ENCODE results near the gene GATA6.

The GATA6 gene

DNA sequence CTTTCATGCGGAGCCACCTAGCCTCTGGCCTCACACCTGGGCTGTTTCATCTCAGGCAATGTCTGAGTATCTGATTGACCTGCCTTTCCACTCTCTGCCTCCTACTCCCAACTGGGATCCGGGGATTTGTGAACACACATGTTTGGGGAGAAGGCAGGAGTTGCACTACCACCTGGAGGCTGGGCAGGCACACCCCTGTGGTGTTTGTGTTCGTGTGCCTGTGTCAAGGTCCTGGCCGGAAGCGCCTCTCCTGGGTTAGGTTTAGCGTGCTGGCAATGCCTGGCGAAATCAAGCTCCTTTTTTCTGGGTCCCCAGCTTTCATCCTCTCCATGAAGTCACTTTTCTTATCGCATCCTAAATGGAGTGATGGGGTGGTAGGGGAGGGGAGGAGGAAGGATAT is 63.9 kb downstream of the GATA6 start:
- FAIRE-seq (no peak), DNase-seq (ENCODE audit: insufficient read length, low spot score) (no peak)

DNA sequence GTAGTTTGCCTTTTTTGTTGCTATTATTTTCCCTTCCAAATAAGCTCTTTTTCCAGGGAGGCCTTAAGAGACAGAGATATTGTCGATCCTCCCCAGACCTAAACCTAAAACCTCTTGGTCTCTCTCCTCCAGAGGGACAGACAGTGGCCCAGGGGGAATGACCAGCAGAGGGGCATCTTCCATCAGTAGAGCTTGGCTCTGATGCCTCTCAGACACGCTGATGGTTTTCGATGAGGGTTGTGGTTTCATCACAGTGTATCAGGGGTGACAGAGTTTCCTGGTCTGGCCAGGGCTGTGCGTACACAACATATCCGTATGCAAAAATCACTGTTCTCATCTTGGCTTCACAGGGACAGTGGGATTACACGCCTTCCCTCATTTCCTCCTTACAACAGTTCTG is 68.6 kb downstream of the GATA6 start:
- DNase-seq (ENCODE audit: insufficient read length, low spot score) = no peak
- FAIRE-seq = no peak

DNA sequence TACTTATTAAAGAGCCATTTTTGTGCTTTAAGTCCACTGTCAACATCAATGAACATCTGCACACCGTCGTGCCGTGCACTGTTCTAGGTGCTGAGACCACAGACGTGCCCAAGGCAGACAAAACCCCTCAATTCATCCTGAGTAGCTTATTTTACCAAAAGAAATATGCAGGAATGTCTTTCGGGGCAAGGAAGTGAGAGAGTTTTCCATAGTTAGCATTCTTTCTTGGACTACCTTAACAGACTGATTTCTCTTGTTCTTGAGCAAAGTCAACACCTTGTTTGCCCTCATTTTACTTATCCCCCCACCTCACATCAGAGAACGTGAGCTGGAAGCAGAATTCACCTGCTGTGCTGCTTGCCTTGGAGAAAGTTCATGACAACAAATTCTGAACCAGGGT is 69.3 kb downstream of the GATA6 start:
- no peak for DNase-seq (ENCODE audit: insufficient read length, low spot score)
- no peak for FAIRE-seq

DNA sequence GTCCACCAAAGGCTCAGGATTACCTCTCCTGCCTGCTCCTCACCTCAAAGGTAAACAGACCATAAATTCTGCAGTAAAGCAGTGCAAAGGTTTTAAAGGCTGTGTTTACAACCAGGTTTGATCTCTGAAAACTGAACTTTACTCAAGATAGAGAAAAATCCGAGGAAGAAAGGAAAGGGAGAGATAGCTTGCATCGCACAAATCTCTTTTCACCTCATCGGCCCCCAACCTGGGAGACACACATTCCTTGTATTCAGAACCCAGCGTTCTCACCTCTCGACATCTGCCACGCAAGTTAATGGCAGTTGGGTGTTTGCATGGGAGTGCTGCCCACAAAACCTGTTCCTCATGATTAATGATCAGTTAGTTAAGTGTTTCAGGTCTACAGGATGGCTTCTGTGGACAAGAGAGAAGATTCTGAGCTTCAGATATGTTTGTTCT is 72.6 kb downstream of the GATA6 start:
- no peak for FAIRE-seq

DNA sequence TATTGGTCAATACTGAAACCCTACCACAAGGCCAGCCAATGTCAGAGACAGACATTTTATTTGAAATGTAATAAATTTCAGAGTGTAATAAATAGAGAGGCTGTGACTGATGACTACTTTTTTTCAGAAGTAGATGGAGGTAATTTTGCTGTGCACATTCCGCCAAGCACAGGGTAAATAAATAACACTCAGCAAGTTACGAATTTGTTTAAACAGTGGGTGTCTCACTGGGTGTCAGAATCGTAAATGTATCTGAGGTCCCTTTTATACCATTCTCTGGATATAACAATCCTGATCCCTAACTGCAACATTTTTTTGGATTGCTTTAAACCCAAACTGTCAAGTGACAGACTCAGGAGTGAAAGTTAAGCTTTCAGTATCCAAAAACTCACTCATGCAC is 74.1 kb downstream of the GATA6 start:
- DNase-seq (ENCODE audit: insufficient read length, low spot score) = no peak
- no peak for FAIRE-seq

More for the DNA sequence above, 72.6 kb downstream of the GATA6 start:
- no peak for DNase-seq (ENCODE audit: insufficient read length, low spot score)

DNA sequence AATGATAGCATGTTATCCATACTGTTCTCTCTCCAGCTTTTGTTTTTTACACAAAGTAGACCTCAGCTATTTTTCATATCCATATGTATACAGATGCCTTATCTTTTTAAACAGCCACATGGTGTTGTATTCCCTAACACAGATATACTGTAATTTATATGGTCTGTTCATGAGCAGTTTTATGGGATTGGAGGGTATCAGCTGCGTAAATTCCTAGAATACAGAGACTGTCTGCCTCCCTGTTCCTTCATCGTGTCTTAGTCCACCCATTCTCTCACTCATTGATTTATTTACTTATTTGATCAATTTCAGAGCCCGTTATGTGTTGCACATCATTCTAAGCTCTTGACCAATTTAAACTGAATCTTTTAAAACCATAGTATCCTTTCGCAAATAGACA is 80.6 kb downstream of the GATA6 start:
- DNase-seq (ENCODE audit: insufficient read length, low spot score) = no peak
- FAIRE-seq = no peak

DNA sequence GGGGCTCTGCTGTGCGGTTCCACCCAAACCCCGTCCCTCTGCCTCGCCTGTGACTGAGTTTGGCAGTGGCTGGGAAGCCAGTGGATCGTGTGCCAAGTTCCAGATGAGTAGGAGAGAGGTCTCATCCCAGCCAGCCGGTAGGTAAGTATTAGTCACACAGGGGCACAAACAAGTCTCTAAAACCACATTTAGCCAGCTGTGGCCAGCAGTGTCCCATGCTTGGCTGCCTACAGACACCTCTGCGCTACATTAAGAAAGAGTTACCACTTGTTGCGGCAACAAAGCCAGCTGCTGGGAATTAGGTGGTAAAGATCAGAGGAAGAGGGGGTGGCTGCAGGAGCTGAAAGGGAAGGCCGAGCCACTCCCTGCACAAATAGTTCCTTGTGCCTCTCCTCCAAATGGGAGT is 81.2 kb downstream of the GATA6 start:
- DNase-seq (ENCODE audit: insufficient read length, low spot score) (no peak), FAIRE-seq (no peak)

Measured in HTR-8/SVneo (cell line).